ENCODE data around the gene ADH6. TPM values are rescaled to one million over a fixed set of nuclear protein-coding genes. Genes with fewer than 3 reads are reported as not detected.

ADH6 gene
- total and polyA plus RNA-seq, 2 of the 13 experiments (the other 11 are each of a cell fraction or from before 2014, with no cell fraction given), result 39.8 to 73.9 TPM

DNA sequence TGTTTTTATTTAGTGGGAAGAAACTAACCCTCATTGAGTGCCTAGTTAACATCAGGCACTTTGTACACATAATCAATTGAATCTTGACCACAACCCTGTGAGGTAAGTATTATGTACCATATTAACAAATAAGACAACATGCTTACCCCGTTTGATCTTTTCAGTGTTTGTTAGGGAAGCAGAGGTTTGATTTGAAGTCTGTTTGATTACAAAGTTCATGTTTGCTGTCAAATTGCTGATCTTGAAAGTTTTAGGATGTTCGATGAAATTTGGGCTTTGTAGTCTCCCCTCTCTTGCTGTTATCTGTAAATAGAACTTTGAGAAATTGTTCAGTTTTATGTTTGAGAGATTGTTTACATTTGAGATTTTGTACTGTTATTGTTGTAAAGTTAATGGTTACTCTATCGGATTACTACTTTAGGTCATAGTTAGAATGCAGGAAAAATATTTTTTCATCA, 61.5 kb downstream of the ADH6 start (continued):
- TF ChIP-seq, protein P1, sequence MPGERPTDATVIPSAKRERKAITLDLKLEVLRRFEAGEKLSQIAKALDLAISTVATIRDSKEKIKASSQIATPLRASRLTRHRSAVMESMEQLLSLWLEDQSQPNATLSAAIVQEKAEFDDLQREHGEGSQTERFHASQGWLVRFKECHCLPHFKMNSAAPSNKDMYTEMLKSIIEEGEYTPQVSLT (CRISPR knock-in tag; IDR thresholded peaks at IDR 0.05; ENCODE audit: borderline replicate concordance, low read depth), result no peak; the same call in 1 of the 2 replicates
- TF ChIP-seq HNRNPUL1 (IDR thresholded peaks at IDR 0.05; ENCODE audit: low read depth, low read length) (peak; percentile 96), MTF2 (CRISPR knock-in tag; IDR thresholded peaks at IDR 0.05; ENCODE audit: borderline replicate concordance) (no peak), SYNCRIP (IDR thresholded peaks at IDR 0.05; ENCODE audit: insufficient read depth, low read depth, low read length) (no peak), ZNF558 (CRISPR knock-in tag; IDR thresholded peaks at IDR 0.05; ENCODE audit: borderline replicate concordance) (no peak), ZNF17 (CRISPR knock-in tag; IDR thresholded peaks at IDR 0.05) (no peak), ZFP36L1 (CRISPR knock-in tag; IDR thresholded peaks at IDR 0.05) (no peak), FIP1L1 (IDR thresholded peaks at IDR 0.05; ENCODE audit: borderline replicate concordance, insufficient read depth, low read depth, low read length) (no peak), PLRG1 (conservative IDR thresholded peaks at IDR 0.05) (no peak), RBM39 (IDR thresholded peaks at IDR 0.05; ENCODE audit: low read depth, low read length, poor library complexity, severe bottlenecking) (no peak), ZNF234 (CRISPR knock-in tag; conservative IDR thresholded peaks at IDR 0.05) (no peak), THYN1 (CRISPR knock-in tag; IDR thresholded peaks at IDR 0.05; ENCODE audit: borderline replicate concordance, low read depth) (no peak), JARID2 (CRISPR knock-in tag; IDR thresholded peaks at IDR 0.05; ENCODE audit: insufficient replicate concordance) (no peak)
- TF ChIP-seq, protein P2, sequence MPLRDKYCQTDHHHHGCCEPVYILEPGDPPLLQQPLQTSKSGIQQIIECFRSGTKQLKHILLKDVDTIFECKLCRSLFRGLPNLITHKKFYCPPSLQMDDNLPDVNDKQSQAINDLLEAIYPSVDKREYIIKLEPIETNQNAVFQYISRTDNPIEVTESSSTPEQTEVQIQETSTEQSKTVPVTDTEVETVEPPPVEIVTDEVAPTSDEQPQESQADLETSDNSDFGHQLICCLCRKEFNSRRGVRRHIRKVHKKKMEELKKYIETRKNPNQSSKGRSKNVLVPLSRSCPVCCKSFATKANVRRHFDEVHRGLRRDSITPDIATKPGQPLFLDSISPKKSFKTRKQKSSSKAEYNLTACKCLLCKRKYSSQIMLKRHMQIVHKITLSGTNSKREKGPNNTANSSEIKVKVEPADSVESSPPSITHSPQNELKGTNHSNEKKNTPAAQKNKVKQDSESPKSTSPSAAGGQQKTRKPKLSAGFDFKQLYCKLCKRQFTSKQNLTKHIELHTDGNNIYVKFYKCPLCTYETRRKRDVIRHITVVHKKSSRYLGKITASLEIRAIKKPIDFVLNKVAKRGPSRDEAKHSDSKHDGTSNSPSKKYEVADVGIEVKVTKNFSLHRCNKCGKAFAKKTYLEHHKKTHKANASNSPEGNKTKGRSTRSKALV (CRISPR knock-in tag; IDR thresholded peaks at IDR 0.05), result no peak
- TF ChIP-seq, protein P3, sequence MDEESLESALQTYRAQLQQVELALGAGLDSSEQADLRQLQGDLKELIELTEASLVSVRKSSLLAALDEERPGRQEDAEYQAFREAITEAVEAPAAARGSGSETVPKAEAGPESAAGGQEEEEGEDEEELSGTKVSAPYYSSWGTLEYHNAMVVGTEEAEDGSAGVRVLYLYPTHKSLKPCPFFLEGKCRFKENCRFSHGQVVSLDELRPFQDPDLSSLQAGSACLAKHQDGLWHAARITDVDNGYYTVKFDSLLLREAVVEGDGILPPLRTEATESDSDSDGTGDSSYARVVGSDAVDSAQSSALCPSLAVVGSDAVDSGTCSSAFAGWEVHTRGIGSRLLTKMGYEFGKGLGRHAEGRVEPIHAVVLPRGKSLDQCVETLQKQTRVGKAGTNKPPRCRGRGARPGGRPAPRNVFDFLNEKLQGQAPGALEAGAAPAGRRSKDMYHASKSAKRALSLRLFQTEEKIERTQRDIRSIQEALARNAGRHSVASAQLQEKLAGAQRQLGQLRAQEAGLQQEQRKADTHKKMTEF (CRISPR knock-in tag; IDR thresholded peaks at IDR 0.05), result peak; percentile 100
- TF ChIP-seq, protein P4, sequence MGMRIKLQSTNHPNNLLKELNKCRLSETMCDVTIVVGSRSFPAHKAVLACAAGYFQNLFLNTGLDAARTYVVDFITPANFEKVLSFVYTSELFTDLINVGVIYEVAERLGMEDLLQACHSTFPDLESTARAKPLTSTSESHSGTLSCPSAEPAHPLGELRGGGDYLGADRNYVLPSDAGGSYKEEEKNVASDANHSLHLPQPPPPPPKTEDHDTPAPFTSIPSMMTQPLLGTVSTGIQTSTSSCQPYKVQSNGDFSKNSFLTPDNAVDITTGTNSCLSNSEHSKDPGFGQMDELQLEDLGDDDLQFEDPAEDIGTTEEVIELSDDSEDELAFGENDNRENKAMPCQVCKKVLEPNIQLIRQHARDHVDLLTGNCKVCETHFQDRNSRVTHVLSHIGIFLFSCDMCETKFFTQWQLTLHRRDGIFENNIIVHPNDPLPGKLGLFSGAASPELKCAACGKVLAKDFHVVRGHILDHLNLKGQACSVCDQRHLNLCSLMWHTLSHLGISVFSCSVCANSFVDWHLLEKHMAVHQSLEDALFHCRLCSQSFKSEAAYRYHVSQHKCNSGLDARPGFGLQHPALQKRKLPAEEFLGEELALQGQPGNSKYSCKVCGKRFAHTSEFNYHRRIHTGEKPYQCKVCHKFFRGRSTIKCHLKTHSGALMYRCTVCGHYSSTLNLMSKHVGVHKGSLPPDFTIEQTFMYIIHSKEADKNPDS (CRISPR knock-in tag; IDR thresholded peaks at IDR 0.05), result no peak
- TF ChIP-seq, protein P5, sequence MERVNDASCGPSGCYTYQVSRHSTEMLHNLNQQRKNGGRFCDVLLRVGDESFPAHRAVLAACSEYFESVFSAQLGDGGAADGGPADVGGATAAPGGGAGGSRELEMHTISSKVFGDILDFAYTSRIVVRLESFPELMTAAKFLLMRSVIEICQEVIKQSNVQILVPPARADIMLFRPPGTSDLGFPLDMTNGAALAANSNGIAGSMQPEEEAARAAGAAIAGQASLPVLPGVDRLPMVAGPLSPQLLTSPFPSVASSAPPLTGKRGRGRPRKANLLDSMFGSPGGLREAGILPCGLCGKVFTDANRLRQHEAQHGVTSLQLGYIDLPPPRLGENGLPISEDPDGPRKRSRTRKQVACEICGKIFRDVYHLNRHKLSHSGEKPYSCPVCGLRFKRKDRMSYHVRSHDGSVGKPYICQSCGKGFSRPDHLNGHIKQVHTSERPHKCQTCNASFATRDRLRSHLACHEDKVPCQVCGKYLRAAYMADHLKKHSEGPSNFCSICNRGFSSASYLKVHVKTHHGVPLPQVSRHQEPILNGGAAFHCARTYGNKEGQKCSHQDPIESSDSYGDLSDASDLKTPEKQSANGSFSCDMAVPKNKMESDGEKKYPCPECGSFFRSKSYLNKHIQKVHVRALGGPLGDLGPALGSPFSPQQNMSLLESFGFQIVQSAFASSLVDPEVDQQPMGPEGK (CRISPR knock-in tag; IDR thresholded peaks at IDR 0.05), result peak; percentile 54
- TF ChIP-seq, protein P6, sequence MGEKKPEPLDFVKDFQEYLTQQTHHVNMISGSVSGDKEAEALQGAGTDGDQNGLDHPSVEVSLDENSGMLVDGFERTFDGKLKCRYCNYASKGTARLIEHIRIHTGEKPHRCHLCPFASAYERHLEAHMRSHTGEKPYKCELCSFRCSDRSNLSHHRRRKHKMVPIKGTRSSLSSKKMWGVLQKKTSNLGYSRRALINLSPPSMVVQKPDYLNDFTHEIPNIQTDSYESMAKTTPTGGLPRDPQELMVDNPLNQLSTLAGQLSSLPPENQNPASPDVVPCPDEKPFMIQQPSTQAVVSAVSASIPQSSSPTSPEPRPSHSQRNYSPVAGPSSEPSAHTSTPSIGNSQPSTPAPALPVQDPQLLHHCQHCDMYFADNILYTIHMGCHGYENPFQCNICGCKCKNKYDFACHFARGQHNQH (CRISPR knock-in tag; IDR thresholded peaks at IDR 0.05), result peak; percentile 76; the same call in 1 of the 2 replicates

Measured in HepG2 (cell line).